H9 (cell line): Measurements from ENCODE around the gene KCNIP4. TPM values are rescaled to one million over a fixed set of nuclear protein-coding genes. Genes with fewer than 3 reads are reported as not detected.

Experiments used
- DNase-seq: peaks from one replicate; pipeline ENCODE4 v3.0.0-alpha.2; 2017
- H2AFZ ChIP-seq: one replicate; pipeline ENCODE4 v1.6.1; 2013; ENCODE audit warnings: mild to moderate bottlenecking, low read length, control low read depth, moderate library complexity
- H2AK5ac ChIP-seq: 2 replicates; pipeline ENCODE4 v1.6.1; 2013; ENCODE audit warnings: low read length, control low read depth, mixed read lengths; ENCODE audit not compliant: insufficient read length
- H2BK120ac ChIP-seq: one replicate; pipeline ENCODE4 v1.6.1; 2013; ENCODE audit warnings: low read depth, mild to moderate bottlenecking, low read length, control low read depth, inconsistent platforms; ENCODE audit not compliant: poor library complexity, severe bottlenecking
- H2BK12ac ChIP-seq: 2 replicates; pipeline ENCODE4 v1.6.1; 2013; ENCODE audit warnings: low read length, control low read depth, mixed read lengths, low read depth; ENCODE audit not compliant: insufficient read length
- H2BK15ac ChIP-seq: 2 replicates; pipeline ENCODE4 v1.6.1; 2013; ENCODE audit warnings: low read depth, low read length, control low read depth
- H2BK20ac ChIP-seq: one replicate; pipeline ENCODE4 v1.6.1; 2013; ENCODE audit warnings: low read depth, mild to moderate bottlenecking, low read length, control low read depth, inconsistent platforms; ENCODE audit not compliant: poor library complexity, severe bottlenecking
- H2BK5ac ChIP-seq: 2 replicates; pipeline ENCODE4 v1.6.1; 2013; ENCODE audit warnings: low read length, control low read depth, mixed read lengths; ENCODE audit not compliant: insufficient read length
- H3K14ac ChIP-seq: 2 replicates; pipeline ENCODE4 v1.6.1; 2013; ENCODE audit warnings: low read length, control low read depth; ENCODE audit not compliant: insufficient read depth
- H3K18ac ChIP-seq: 2 replicates; pipeline ENCODE4 v1.6.1; 2013; ENCODE audit warnings: low read depth, mild to moderate bottlenecking, mixed read lengths, low read length, control low read depth; ENCODE audit not compliant: insufficient read length
- H3K23ac ChIP-seq: 2 replicates; pipeline ENCODE4 v1.6.1; 2013; ENCODE audit warnings: low read length, control low read depth, mixed read lengths, low read depth; ENCODE audit not compliant: insufficient read length
- H3K23me2 ChIP-seq: 2 replicates; pipeline ENCODE4 v1.6.1; 2013; ENCODE audit warnings: low read depth, mild to moderate bottlenecking, mixed read lengths, low read length, control low read depth; ENCODE audit not compliant: insufficient read length, poor library complexity, severe bottlenecking
- H3K27ac ChIP-seq: 2 replicates; pipeline ENCODE4 v1.5.1; 2013; ENCODE audit warnings: low read length, control low read depth, mixed read lengths, low read depth; ENCODE audit not compliant: insufficient read length
- H3K27me3 ChIP-seq: 2 replicates; pipeline ENCODE4 v1.6.1; 2013; ENCODE audit warnings: low read length, control low read depth, inconsistent platforms; ENCODE audit not compliant: insufficient read depth
- H3K4ac ChIP-seq: 2 replicates; pipeline ENCODE4 v1.6.1; 2013; ENCODE audit warnings: low read depth, mild to moderate bottlenecking, control low read depth, inconsistent platforms, low read length, moderate library complexity
- H3K4me1 ChIP-seq: 2 replicates; pipeline ENCODE4 v1.6.1; 2013; ENCODE audit warnings: low read length, control low read depth, inconsistent platforms; ENCODE audit not compliant: insufficient read depth
- H3K4me2 ChIP-seq: 2 replicates; pipeline ENCODE4 v1.6.1; 2013; ENCODE audit warnings: low read length, control low read depth, mixed read lengths; ENCODE audit not compliant: insufficient read length, insufficient read depth
- H3K56ac ChIP-seq: 2 replicates; pipeline ENCODE4 v1.6.1; 2013; ENCODE audit warnings: low read depth, mild to moderate bottlenecking, mixed read lengths, low read length, control low read depth; ENCODE audit not compliant: insufficient read length
- H3K79me1 ChIP-seq: 2 replicates; pipeline ENCODE4 v1.6.1; 2013; ENCODE audit warnings: low read depth, mild to moderate bottlenecking, moderate library complexity, low read length, control low read depth, inconsistent platforms; ENCODE audit not compliant: insufficient read depth, poor library complexity, severe bottlenecking
- H3K79me2 ChIP-seq: 2 replicates; pipeline ENCODE4 v1.6.1; 2013; ENCODE audit warnings: low read length, control low read depth, inconsistent platforms; ENCODE audit not compliant: insufficient read depth
- H3K9ac ChIP-seq: 2 replicates; pipeline ENCODE4 v1.6.1; 2013; ENCODE audit warnings: low read length, control low read depth, mixed read lengths; ENCODE audit not compliant: insufficient read length; ENCODE audit errors: extremely low read depth
- H3K9me3 ChIP-seq: one replicate; pipeline ENCODE4 v1.6.1; 2013; ENCODE audit warnings: low read depth, low read length, inconsistent platforms; ENCODE audit not compliant: control insufficient read depth
- H3T11ph ChIP-seq: one replicate; pipeline ENCODE4 v1.6.1; 2013; ENCODE audit warnings: mild to moderate bottlenecking, low read length, control low read depth, inconsistent platforms
- H4K20me1 ChIP-seq: one replicate; pipeline ENCODE4 v1.6.1; 2013; ENCODE audit not compliant: control insufficient read depth, insufficient read length, insufficient read depth
- H4K5ac ChIP-seq: 2 replicates; pipeline ENCODE4 v1.6.1; 2013; ENCODE audit warnings: low read depth, mild to moderate bottlenecking, mixed read lengths, low read length, control low read depth; ENCODE audit not compliant: insufficient read length
- H4K8ac ChIP-seq: replicated peaks from 2 replicates; pipeline ENCODE4 v1.6.1; 2013; ENCODE audit warnings: low read length, control low read depth, mixed read lengths, low read depth; ENCODE audit not compliant: insufficient read length
- H4K91ac ChIP-seq: 2 replicates; pipeline ENCODE4 v1.6.1; 2013; ENCODE audit warnings: low read depth, mild to moderate bottlenecking, moderate library complexity, mixed read lengths, low read length, control low read depth; ENCODE audit not compliant: insufficient read length
- H3K27ac Mint-ChIP-seq, 3 experiments: 2 replicates in 2 of 3; 3 replicates in 1 of 3; pipeline ENCODE4 v1.8.0; 2020 to 2021; ENCODE audit warnings: mixed read lengths in 3 of 3, mild to moderate bottlenecking in 1 of 3, moderate library complexity in 1 of 3
- H3K27me3 Mint-ChIP-seq: 2 replicates; pipeline ENCODE4 v1.8.0; 2021; ENCODE audit warnings: low read depth, mild to moderate bottlenecking, moderate library complexity, mixed read lengths
- H3K36me3 Mint-ChIP-seq, 3 experiments: 2 replicates in 2 of 3; 3 replicates in 1 of 3; pipeline ENCODE4 v1.8.0; 2020 to 2021; ENCODE audit warnings: low read depth in 3 of 3, mixed read lengths in 3 of 3; ENCODE audit not compliant: insufficient read depth in 1 of 3
- H3K4me1 Mint-ChIP-seq, 2 experiments: 2 replicates each; pipeline ENCODE4 v1.8.0; 2020; ENCODE audit warnings: mixed read lengths in 2 of 2
- H3K4me3 Mint-ChIP-seq, 2 experiments: 2 replicates in 1 of 2; 3 replicates in 1 of 2; pipeline ENCODE4 v1.8.0; 2020 to 2021; ENCODE audit warnings: mild to moderate bottlenecking in 2 of 2, mixed read lengths in 2 of 2, moderate library complexity in 1 of 2
- H3K9me3 Mint-ChIP-seq, 2 experiments: 2 replicates in 1 of 2; 3 replicates in 1 of 2; pipeline ENCODE4 v1.8.0; 2020; ENCODE audit warnings: mild to moderate bottlenecking in 2 of 2, mixed read lengths in 2 of 2, moderate library complexity in 1 of 2
- WGBS: extraction: QIAGEN DNeasy Blood & Tissue Kit; methylation state at CpG from one replicate; pipeline ENCODE4 v1.1.7; 2013; ENCODE audit warnings: missing lambda C conversion rate, low lambda C conversion rate, mixed read lengths; ENCODE audit not compliant: insufficient read length; ENCODE audit errors: extremely low coverage; 5-methylcytosine and 5-hydroxymethylcytosine counted together
- total RNA-seq: library from RNA; stranded (reverse); gene quantifications from 2 replicates; pipeline ENCODE4 v1.2.1, GENCODE V29; 2021
- TF ChIP-seq, protein P1 (sequence below): fragments of 200-600 bp; sonication (generic); conservative IDR thresholded peaks from 3 replicates; pipeline ENCODE4 v1.8.0; 2021; ENCODE audit warnings: antibody characterized with exemption, mild to moderate bottlenecking

The KCNIP4 gene
- total RNA-seq, 1 experiment from 2014 or later: not detected

DNA sequence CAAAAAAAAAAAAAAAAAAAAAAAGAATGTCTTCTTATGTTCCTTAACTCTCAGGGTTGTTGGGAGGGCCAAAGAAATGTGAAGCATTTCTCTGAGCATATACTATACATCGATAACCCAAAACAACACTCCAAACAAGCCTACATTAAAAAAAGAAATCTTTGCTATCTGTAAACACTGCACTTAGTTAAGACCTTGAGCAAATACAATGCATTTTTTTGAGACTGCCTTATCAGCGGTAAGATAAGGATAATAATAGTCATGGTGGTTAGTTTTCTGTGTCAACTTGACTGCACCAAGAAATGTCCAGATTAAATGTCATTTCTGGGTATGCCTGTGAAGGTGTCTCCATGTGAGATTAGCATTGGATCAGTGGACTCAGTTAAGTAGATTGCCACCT lies 706.4 kb downstream of the KCNIP4 start:
- no peak overlapping the region for H3K23ac ChIP-seq
- no peak overlapping the region for H2BK15ac ChIP-seq
- H3K23me2 ChIP-seq: no peaks in the 10 kb centered on the region
- no peak overlapping the region for H3T11ph ChIP-seq
- no peak overlapping the region for H2BK5ac ChIP-seq
- H4K5ac ChIP-seq: no peak overlapping the region
- no peak for DNase-seq
- H3K4me1 ChIP-seq: 0 out of 2 replicates have a peak, but pooled peaks cover 3% of the 10 kb centered on the region
- H3K4ac ChIP-seq: no peak overlapping the region
- no peak overlapping the region for H3K27ac Mint-ChIP-seq
- no peaks in the 10 kb centered on the region for H3K27me3 Mint-ChIP-seq
- no peak overlapping the region for H3K27ac ChIP-seq
- no peak overlapping the region for H3K14ac ChIP-seq
- no peak overlapping the region for H2AK5ac ChIP-seq
- no peaks in the 10 kb centered on the region for H3K36me3 Mint-ChIP-seq
- H3K9me3 Mint-ChIP-seq: no peaks in the 10 kb centered on the region; a peak in 1 of 5 replicates
- no peaks in the 10 kb centered on the region for H3K79me2 ChIP-seq
- H3K4me2 ChIP-seq: no peak overlapping the region
- H3K56ac ChIP-seq: no peak overlapping the region
- H2BK20ac ChIP-seq: no peak overlapping the region
- H3K27me3 ChIP-seq: no peaks in the 10 kb centered on the region
- no peak overlapping the region for H3K18ac ChIP-seq
- no peaks in the 10 kb centered on the region for H3K79me1 ChIP-seq
- H2BK12ac ChIP-seq: no peak overlapping the region
- H4K20me1 ChIP-seq: no peaks in the 10 kb centered on the region
- H3K4me1 Mint-ChIP-seq: peaks cover 4 to 7% of the 10 kb centered on the region in 2 experiments
- no CpG with 5 or more reads among the region's 2 CpGs for WGBS
- no peaks in the 10 kb centered on the region for H3K9me3 ChIP-seq
- TF ChIP-seq, protein P1, sequence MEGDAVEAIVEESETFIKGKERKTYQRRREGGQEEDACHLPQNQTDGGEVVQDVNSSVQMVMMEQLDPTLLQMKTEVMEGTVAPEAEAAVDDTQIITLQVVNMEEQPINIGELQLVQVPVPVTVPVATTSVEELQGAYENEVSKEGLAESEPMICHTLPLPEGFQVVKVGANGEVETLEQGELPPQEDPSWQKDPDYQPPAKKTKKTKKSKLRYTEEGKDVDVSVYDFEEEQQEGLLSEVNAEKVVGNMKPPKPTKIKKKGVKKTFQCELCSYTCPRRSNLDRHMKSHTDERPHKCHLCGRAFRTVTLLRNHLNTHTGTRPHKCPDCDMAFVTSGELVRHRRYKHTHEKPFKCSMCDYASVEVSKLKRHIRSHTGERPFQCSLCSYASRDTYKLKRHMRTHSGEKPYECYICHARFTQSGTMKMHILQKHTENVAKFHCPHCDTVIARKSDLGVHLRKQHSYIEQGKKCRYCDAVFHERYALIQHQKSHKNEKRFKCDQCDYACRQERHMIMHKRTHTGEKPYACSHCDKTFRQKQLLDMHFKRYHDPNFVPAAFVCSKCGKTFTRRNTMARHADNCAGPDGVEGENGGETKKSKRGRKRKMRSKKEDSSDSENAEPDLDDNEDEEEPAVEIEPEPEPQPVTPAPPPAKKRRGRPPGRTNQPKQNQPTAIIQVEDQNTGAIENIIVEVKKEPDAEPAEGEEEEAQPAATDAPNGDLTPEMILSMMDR: no peak
- no peak overlapping the region for H2BK120ac ChIP-seq
- H4K91ac ChIP-seq: no peak overlapping the region
- no peak overlapping the region for H3K4me3 Mint-ChIP-seq
- H2AFZ ChIP-seq: no peak overlapping the region
- no peak overlapping the region for H4K8ac ChIP-seq
- no peak overlapping the region for H3K9ac ChIP-seq
